ENCODE data around the gene IGSF3.

The IGSF3 gene

GRCh38 chr1:116674011-116674531 lies 6.5 kb upstream of the IGSF3 start:
- Histone ChIP-seq H3K27ac (no peak overlapping the region), H3K36me3 (ENCODE audit: insufficient read depth, low read length) (no peaks in the 10 kb centered on the region), H3K9me3 (ENCODE audit: low read depth, low read length) (no peaks in the 10 kb centered on the region), H3K4me3 (no peak overlapping the region), H3K9ac (ENCODE audit: insufficient read length) (no peak overlapping the region)
- no peak for TF ChIP-seq POLR2AphosphoS5 (IDR thresholded peaks at IDR 0.05; ENCODE audit: borderline replicate concordance, low read depth, low read length)
- TF ChIP-seq FOXP2 (optimal IDR thresholded peaks at IDR 0.05; ENCODE audit: control extremely low read depth, extremely low read length, insufficient read depth): no peak
- TF ChIP-seq EZH2 (IDR thresholded peaks at IDR 0.05): no peak
- no peak for DNase-seq (ENCODE audit: low read depth, low spot score)

- H3K27ac ChIP-seq: peak overlapping the region; percentile 67; the same call in 1 of the 2 replicates
- H3K9ac ChIP-seq (ENCODE audit: insufficient read length): no peak overlapping the region
- H3K36me3 ChIP-seq (ENCODE audit: insufficient read depth, low read length): no peaks in the 10 kb centered on the region
- no peak overlapping the region for H3K4me3 ChIP-seq
- DNase-seq (ENCODE audit: low read depth, low spot score): no peak
- TF ChIP-seq POLR2AphosphoS5 (IDR thresholded peaks at IDR 0.05; ENCODE audit: borderline replicate concordance, low read depth, low read length): no peak
- TF ChIP-seq FOXP2 (optimal IDR thresholded peaks at IDR 0.05; ENCODE audit: control extremely low read depth, extremely low read length, insufficient read depth): no peak
- TF ChIP-seq EZH2 (IDR thresholded peaks at IDR 0.05): no peak
- H3K9me3 ChIP-seq (ENCODE audit: low read depth, low read length): no peaks in the 10 kb centered on the region
These were observed 4.4 kb upstream of the IGSF3 start for GRCh38 chr1:116671912-116672311.

GRCh38 chr1:116671072-116671760 lies 3.7 kb upstream of the IGSF3 start:
- Histone ChIP-seq H3K27ac (peak overlapping the region; percentile 67; the same call in 1 of the 2 replicates), H3K9me3 (ENCODE audit: low read depth, low read length) (no peaks in the 10 kb centered on the region), H3K36me3 (ENCODE audit: insufficient read depth, low read length) (no peaks in the 10 kb centered on the region), H3K9ac (ENCODE audit: insufficient read length) (no peak overlapping the region), H3K4me3 (no peak overlapping the region)
- no peak for TF ChIP-seq EZH2 (IDR thresholded peaks at IDR 0.05)
- no peak for DNase-seq (ENCODE audit: low read depth, low spot score)

GRCh38 chr1:116668277-116668676 lies 744 bp upstream of the IGSF3 start:
- Histone ChIP-seq H3K9me3 (ENCODE audit: low read depth, low read length) (no peaks in the 10 kb centered on the region), H3K4me3 (no peak overlapping the region), H3K27ac (no peak overlapping the region), H3K36me3 (ENCODE audit: insufficient read depth, low read length) (0 out of 2 replicates have a peak, but pooled peaks cover 4% of the 10 kb centered on the region), H3K9ac (ENCODE audit: insufficient read length) (no peak overlapping the region)
- TF ChIP-seq POLR2AphosphoS5 (IDR thresholded peaks at IDR 0.05; ENCODE audit: borderline replicate concordance, low read depth, low read length) (no peak), EZH2 (IDR thresholded peaks at IDR 0.05) (no peak), FOXP2 (optimal IDR thresholded peaks at IDR 0.05; ENCODE audit: control extremely low read depth, extremely low read length, insufficient read depth) (no peak)
- DNase-seq (ENCODE audit: low read depth, low spot score): no peak

- DNase-seq (ENCODE audit: low read depth, low spot score): no peak
- H3K9ac ChIP-seq (ENCODE audit: insufficient read length): peak overlapping the region; percentile 72
These were observed 407 bp downstream of the IGSF3 start for GRCh38 chr1:116667078-116667574.

GRCh38 chr1:116666187-116667077 lies 1.1 kb downstream of the IGSF3 start:
- no peak for DNase-seq (ENCODE audit: low read depth, low spot score)
- Histone ChIP-seq H3K4me3 (peak overlapping the region; percentile 90), H3K27ac (no peak overlapping the region), H3K9me3 (ENCODE audit: low read depth, low read length) (no peaks in the 10 kb centered on the region), H3K9ac (ENCODE audit: insufficient read length) (peak overlapping the region; percentile 72), H3K36me3 (ENCODE audit: insufficient read depth, low read length) (0 out of 2 replicates have a peak, but pooled peaks cover 6% of the 10 kb centered on the region)
- TF ChIP-seq POLR2AphosphoS5 (IDR thresholded peaks at IDR 0.05; ENCODE audit: borderline replicate concordance, low read depth, low read length) (no peak), EZH2 (IDR thresholded peaks at IDR 0.05) (no peak), FOXP2 (optimal IDR thresholded peaks at IDR 0.05; ENCODE audit: control extremely low read depth, extremely low read length, insufficient read depth) (no peak)

More at GRCh38 chr1:116667078-116667574, 407 bp downstream of the IGSF3 start:
- Histone ChIP-seq H3K36me3 (ENCODE audit: insufficient read depth, low read length) (0 out of 2 replicates have a peak, but pooled peaks cover 4% of the 10 kb centered on the region), H3K27ac (no peak overlapping the region), H3K9me3 (ENCODE audit: low read depth, low read length) (no peaks in the 10 kb centered on the region), H3K4me3 (peak overlapping the region; percentile 90)
- TF ChIP-seq FOXP2 (optimal IDR thresholded peaks at IDR 0.05; ENCODE audit: control extremely low read depth, extremely low read length, insufficient read depth) (no peak), POLR2AphosphoS5 (IDR thresholded peaks at IDR 0.05; ENCODE audit: borderline replicate concordance, low read depth, low read length) (no peak), EZH2 (IDR thresholded peaks at IDR 0.05) (no peak)

GRCh38 chr1:116664978-116665371 lies 2.6 kb downstream of the IGSF3 start:
- H3K9me3 ChIP-seq (ENCODE audit: low read depth, low read length): no peaks in the 10 kb centered on the region
- 0 out of 2 replicates have a peak, but pooled peaks cover 8% of the 10 kb centered on the region for H3K36me3 ChIP-seq (ENCODE audit: insufficient read depth, low read length)
- no peak overlapping the region for H3K27ac ChIP-seq
- no peak overlapping the region for H3K9ac ChIP-seq (ENCODE audit: insufficient read length)
- peak overlapping the region; percentile 90 for H3K4me3 ChIP-seq
- no peak for TF ChIP-seq POLR2AphosphoS5 (IDR thresholded peaks at IDR 0.05; ENCODE audit: borderline replicate concordance, low read depth, low read length)
- no peak for TF ChIP-seq FOXP2 (optimal IDR thresholded peaks at IDR 0.05; ENCODE audit: control extremely low read depth, extremely low read length, insufficient read depth)
- no peak for TF ChIP-seq EZH2 (IDR thresholded peaks at IDR 0.05)
- DNase-seq (ENCODE audit: low read depth, low spot score): no peak
